ENCODE data around the gene STK17A. TPM values are rescaled to one million over a fixed set of nuclear protein-coding genes. Genes with fewer than 3 reads are reported as not detected.

STK17A gene
- total and polyA plus RNA-seq, 2 donors (not counting 1 experiment from before 2014, with no cell fraction given), result 46.8 to 53.2 TPM

GRCh38 chr7:43628431-43628830 is 45.5 kb downstream of the STK17A start:
- H3K4me3 ChIP-seq (replicated peaks in 1 of 4; ENCODE audit: control extremely low read depth in 1 of 4, insufficient read depth in 1 of 4, low read depth in 3 of 4, low read length in 4 of 4), result no peak overlapping the region
- no peaks in the 10 kb centered on the region for H4K20me1 ChIP-seq (ENCODE audit: control insufficient read depth, extremely low read depth, insufficient read depth, low read length)
- H3K27me3 ChIP-seq (ENCODE audit: control insufficient read depth, insufficient read depth, low read length), result no peaks in the 10 kb centered on the region
- H3K4me1 ChIP-seq (ENCODE audit: control insufficient read depth, extremely low read depth, insufficient read depth, low read length), result no peaks in the 10 kb centered on the region
- H2AFZ ChIP-seq (ENCODE audit: low read length), result no peak overlapping the region
- no peak overlapping the region for H3K4me2 ChIP-seq (ENCODE audit: extremely low read depth, insufficient read depth, low read length)
- peaks cover 11% of the 10 kb centered on the region for H3K79me2 ChIP-seq (ENCODE audit: control insufficient read depth, insufficient read depth, low read length)
- peak in 1 of 2 donors; percentile 36 for DNase-seq (ENCODE audit: low read depth in 2 of 2)
- no peak for TF ChIP-seq CTCF (conservative IDR thresholded peaks at IDR 0.05 in 1 of 2, IDR thresholded peaks at IDR 0.05 in 1 of 2; ENCODE audit: low read depth in 1 of 2, low read length in 2 of 2)
- TF ChIP-seq EZH2 (IDR thresholded peaks at IDR 0.05; ENCODE audit: low read length, missing control alignments), result no peak
- no peak overlapping the region for H3K27ac ChIP-seq (ENCODE audit: insufficient read depth, low read length)
- H3K9me3 ChIP-seq (ENCODE audit: control insufficient read depth, insufficient read depth, low read depth, low read length), result no peaks in the 10 kb centered on the region
- peaks cover 2% of the 10 kb centered on the region for H3K36me3 ChIP-seq (ENCODE audit: control insufficient read depth, insufficient read depth, low read length)
- no peak overlapping the region for H3K9ac ChIP-seq (ENCODE audit: insufficient read depth, low read length)

- TF ChIP-seq CTCF (conservative IDR thresholded peaks at IDR 0.05 in 1 of 2, IDR thresholded peaks at IDR 0.05 in 1 of 2; ENCODE audit: low read depth in 1 of 2, low read length in 2 of 2) (no peak), EZH2 (IDR thresholded peaks at IDR 0.05; ENCODE audit: low read length, missing control alignments) (no peak)
- Histone ChIP-seq H2AFZ (ENCODE audit: low read length) (no peak overlapping the region), H3K27ac (ENCODE audit: insufficient read depth, low read length) (no peak overlapping the region), H3K4me2 (ENCODE audit: extremely low read depth, insufficient read depth, low read length) (no peak overlapping the region), H3K36me3 (ENCODE audit: control insufficient read depth, insufficient read depth, low read length) (peaks cover 3% of the 10 kb centered on the region), H4K20me1 (ENCODE audit: control insufficient read depth, extremely low read depth, insufficient read depth, low read length) (no peaks in the 10 kb centered on the region), H3K9me3 (ENCODE audit: control insufficient read depth, insufficient read depth, low read depth, low read length) (no peaks in the 10 kb centered on the region), H3K9ac (ENCODE audit: insufficient read depth, low read length) (no peak overlapping the region), H3K79me2 (ENCODE audit: control insufficient read depth, insufficient read depth, low read length) (peaks cover 15% of the 10 kb centered on the region), H3K4me3 (replicated peaks in 1 of 4; ENCODE audit: control extremely low read depth in 1 of 4, insufficient read depth in 1 of 4, low read depth in 3 of 4, low read length in 4 of 4) (no peak overlapping the region), H3K4me1 (ENCODE audit: control insufficient read depth, extremely low read depth, insufficient read depth, low read length) (no peaks in the 10 kb centered on the region), H3K27me3 (ENCODE audit: control insufficient read depth, insufficient read depth, low read length) (no peaks in the 10 kb centered on the region)
- no peak for DNase-seq (ENCODE audit: low read depth in 2 of 2)
Measured at GRCh38 chr7:43629857-43630256, 46.9 kb downstream of the STK17A start.

GRCh38 chr7:43630482-43630881 is 47.6 kb downstream of the STK17A start:
- Histone ChIP-seq H3K4me3 (replicated peaks in 1 of 4; ENCODE audit: control extremely low read depth in 1 of 4, insufficient read depth in 1 of 4, low read depth in 3 of 4, low read length in 4 of 4) (no peak overlapping the region), H3K27ac (ENCODE audit: insufficient read depth, low read length) (no peak overlapping the region), H3K4me2 (ENCODE audit: extremely low read depth, insufficient read depth, low read length) (no peak overlapping the region), H3K79me2 (ENCODE audit: control insufficient read depth, insufficient read depth, low read length) (peaks cover 15% of the 10 kb centered on the region), H3K4me1 (ENCODE audit: control insufficient read depth, extremely low read depth, insufficient read depth, low read length) (no peaks in the 10 kb centered on the region), H3K9ac (ENCODE audit: insufficient read depth, low read length) (no peak overlapping the region), H4K20me1 (ENCODE audit: control insufficient read depth, extremely low read depth, insufficient read depth, low read length) (no peaks in the 10 kb centered on the region), H3K27me3 (ENCODE audit: control insufficient read depth, insufficient read depth, low read length) (no peaks in the 10 kb centered on the region), H3K9me3 (ENCODE audit: control insufficient read depth, insufficient read depth, low read depth, low read length) (no peaks in the 10 kb centered on the region), H2AFZ (ENCODE audit: low read length) (no peak overlapping the region), H3K36me3 (ENCODE audit: control insufficient read depth, insufficient read depth, low read length) (peaks cover 5% of the 10 kb centered on the region)
- TF ChIP-seq CTCF (conservative IDR thresholded peaks at IDR 0.05 in 1 of 2, IDR thresholded peaks at IDR 0.05 in 1 of 2; ENCODE audit: low read depth in 1 of 2, low read length in 2 of 2), result no peak
- TF ChIP-seq EZH2 (IDR thresholded peaks at IDR 0.05; ENCODE audit: low read length, missing control alignments), result no peak
- no peak for DNase-seq (ENCODE audit: low read depth in 2 of 2)
